ENCODE results near the gene THSD4.

Gene THSD4

GRCh38 chr15:71276336-71276665 lies 161.0 kb downstream of the THSD4 start:
- Histone ChIP-seq H3K27me3 (ENCODE audit: insufficient read depth, poor library complexity, severe bottlenecking) (no peaks in the 10 kb centered on the region), H3K4me3 (replicated peaks; ENCODE audit: insufficient read depth, low read length) (no peak overlapping the region), H3K27ac (replicated peaks) (no peak overlapping the region)
- no peak for DNase-seq (ENCODE audit: low read depth in 1 of 2, low spot score in 1 of 2)
- TF ChIP-seq GABPA (IDR thresholded peaks at IDR 0.05; ENCODE audit: low read depth) = no peak
- no peak for TF ChIP-seq CTCF (IDR thresholded peaks at IDR 0.05; ENCODE audit: insufficient read depth, low read length)
- TF ChIP-seq REST (IDR thresholded peaks at IDR 0.05; ENCODE audit: insufficient replicate concordance, low read depth) = no peak
- TF ChIP-seq POLR2AphosphoS5 (IDR thresholded peaks at IDR 0.05; ENCODE audit: low read depth) = no peak

GRCh38 chr15:71278989-71279756 lies 163.9 kb downstream of the THSD4 start:
- no peak for TF ChIP-seq SPI1 (IDR thresholded peaks at IDR 0.05; ENCODE audit: borderline replicate concordance, low read depth)
- no peak for TF ChIP-seq POLR2AphosphoS5 (IDR thresholded peaks at IDR 0.05; ENCODE audit: low read depth)
- TF ChIP-seq REST (IDR thresholded peaks at IDR 0.05; ENCODE audit: insufficient replicate concordance, low read depth) = no peak
- TF ChIP-seq GABPA (IDR thresholded peaks at IDR 0.05; ENCODE audit: low read depth) = no peak
- no peak for TF ChIP-seq CTCF (IDR thresholded peaks at IDR 0.05; ENCODE audit: insufficient read depth, low read length)
- peak in 1 of 2 experiments; percentile 41 for DNase-seq (ENCODE audit: low read depth in 1 of 2, low spot score in 1 of 2)
- Histone ChIP-seq H3K27me3 (ENCODE audit: insufficient read depth, poor library complexity, severe bottlenecking) (no peaks in the 10 kb centered on the region), H3K4me3 (replicated peaks; ENCODE audit: insufficient read depth, low read length) (no peak overlapping the region), H3K27ac (replicated peaks) (no peak overlapping the region)

- no peak overlapping the region for H3K27ac ChIP-seq (replicated peaks)
- no peak overlapping the region for H3K4me3 ChIP-seq (replicated peaks; ENCODE audit: insufficient read depth, low read length)
- no peaks in the 10 kb centered on the region for H3K27me3 ChIP-seq (ENCODE audit: insufficient read depth, poor library complexity, severe bottlenecking)
- TF ChIP-seq CTCF (IDR thresholded peaks at IDR 0.05; ENCODE audit: insufficient read depth, low read length) (no peak), GABPA (IDR thresholded peaks at IDR 0.05; ENCODE audit: low read depth) (no peak), POLR2AphosphoS5 (IDR thresholded peaks at IDR 0.05; ENCODE audit: low read depth) (no peak), REST (IDR thresholded peaks at IDR 0.05; ENCODE audit: insufficient replicate concordance, low read depth) (no peak), SPI1 (IDR thresholded peaks at IDR 0.05; ENCODE audit: borderline replicate concordance, low read depth) (no peak)
- peak in 1 of 2 experiments; percentile 3 for DNase-seq (ENCODE audit: low read depth in 1 of 2, low spot score in 1 of 2)
Observed at GRCh38 chr15:71279757-71280141, 164.5 kb downstream of the THSD4 start.

Data from HL-60 (cell line).